Measurements from ENCODE around the gene TMEM169.

GRCh38 chr2:216074380-216074779 lies 7.3 kb upstream of the TMEM169 start:
- no peak for TF ChIP-seq EZH2 (IDR thresholded peaks at IDR 0.05; ENCODE audit: borderline replicate concordance, low read length)
- no peak for TF ChIP-seq CTCF (conservative IDR thresholded peaks at IDR 0.05 in 1 of 2, IDR thresholded peaks at IDR 0.05 in 1 of 2; ENCODE audit: extremely low read depth in 1 of 2, insufficient read depth in 1 of 2, low read depth in 1 of 2, low read length in 2 of 2)

Data from mammary epithelial cell (primary cell).